Cardiac fibroblast (primary cell): Measurements from ENCODE around the gene CCL25.
"Not testable (repeated sequence)": the region's sequence is repeated elsewhere in the genome, so short reads cannot be mapped to it uniquely, and the experiment has no call there.

Experiments
- DNase-seq, 2 donors: peaks; one replicate each; pipeline versions ENCODE4 v3.0.0 to v3.0.0-alpha.2; 2010; ENCODE audit warnings: low read depth in 2 of 2
- H3K4me3 ChIP-seq, 2 donors: replicated peaks in 1 of 2; 1 replicate in 1 of 2; 2 replicates in 1 of 2; pipeline ENCODE4 v1.5.1; 2011; ENCODE audit warnings: low read depth in 2 of 2, low read length in 2 of 2, mild to moderate bottlenecking in 2 of 2, moderate library complexity in 1 of 2
- CTCF ChIP-seq: IDR thresholded peaks from one replicate; pipeline ENCODE4 v1.5.1; 2011; ENCODE audit warnings: low read depth, mild to moderate bottlenecking, low read length, inconsistent platforms

The CCL25 gene

GRCh38 chr19:8094336-8094735, 41.8 kb downstream of the CCL25 start:
- no peak overlapping the region for H3K4me3 ChIP-seq
- no peak for TF ChIP-seq CTCF
- DNase-seq = no peak

- no peak overlapping the region for H3K4me3 ChIP-seq
- DNase-seq = no peak
- no peak for TF ChIP-seq CTCF
Observed at GRCh38 chr19:8095354-8095886, 42.9 kb downstream of the CCL25 start.

GRCh38 chr19:8096071-8096470, 43.5 kb downstream of the CCL25 start:
- peak; percentile 3 for TF ChIP-seq CTCF
- no peak overlapping the region for H3K4me3 ChIP-seq
- no peak for DNase-seq

GRCh38 chr19:8097198-8097597, 44.6 kb downstream of the CCL25 start:
- no peak for DNase-seq
- no peak for TF ChIP-seq CTCF
- H3K4me3 ChIP-seq = no peak overlapping the region

- H3K4me3 ChIP-seq = no peak overlapping the region
- no peak for TF ChIP-seq CTCF
- no peak for DNase-seq
Observed at GRCh38 chr19:8097681-8098567, 45.4 kb downstream of the CCL25 start.

GRCh38 chr19:8101311-8101710, 48.8 kb downstream of the CCL25 start:
- DNase-seq = no peak
- no peak for TF ChIP-seq CTCF
- H3K4me3 ChIP-seq = no peak overlapping the region

GRCh38 chr19:8101910-8102309, 49.4 kb downstream of the CCL25 start:
- not testable (repeated sequence) for DNase-seq, H3K4me3 ChIP-seq
